ENCODE data around the gene PRRX2.

Gene PRRX2

GRCh38 chr9:129709438-129710168 lies 44.2 kb downstream of the PRRX2 start:
- H3K79me2 ChIP-seq (ENCODE audit: insufficient read depth, low read length): no peaks in the 10 kb centered on the region
- H3K36me3 ChIP-seq (ENCODE audit: insufficient read depth, low read length): no peaks in the 10 kb centered on the region
- no peak overlapping the region for H3K27ac ChIP-seq (ENCODE audit: low read depth, low read length, poor library complexity, severe bottlenecking)
- no peaks in the 10 kb centered on the region for H3K4me1 ChIP-seq (ENCODE audit: insufficient read depth, low read length, severe bottlenecking)
- no peaks in the 10 kb centered on the region for H4K20me1 ChIP-seq (ENCODE audit: insufficient read depth, low read length)
- H3F3A ChIP-seq (ENCODE audit: insufficient read depth, low read length): no peaks in the 10 kb centered on the region
- no peak overlapping the region for H2AFZ ChIP-seq (ENCODE audit: low read length)
- H3K4me2 ChIP-seq (ENCODE audit: low read length): no peak overlapping the region
- TF ChIP-seq CTCF (IDR thresholded peaks at IDR 0.05; ENCODE audit: low read length) (no peak), EZH2 (IDR thresholded peaks at IDR 0.05; ENCODE audit: borderline replicate concordance, low read length) (no peak)
- no peaks in the 10 kb centered on the region for H3K9me3 ChIP-seq (ENCODE audit: low read length)
- no peak overlapping the region for H3K9ac ChIP-seq (ENCODE audit: low read length)
- no peaks in the 10 kb centered on the region for H3K9me2 ChIP-seq (ENCODE audit: low read depth, low read length)
- no peak overlapping the region for H3K4me3 ChIP-seq (ENCODE audit: low read depth, low read length, poor library complexity, severe bottlenecking)
- H3K27me3 ChIP-seq (ENCODE audit: insufficient read depth, low read length): peaks cover 15% of the 10 kb centered on the region; the same call in 1 of the 2 replicates

- Histone ChIP-seq H3K27ac (ENCODE audit: low read depth, low read length, poor library complexity, severe bottlenecking) (no peak overlapping the region), H3K9ac (ENCODE audit: low read length) (no peak overlapping the region), H3K79me2 (ENCODE audit: insufficient read depth, low read length) (no peaks in the 10 kb centered on the region), H2AFZ (ENCODE audit: low read length) (no peak overlapping the region), H3K4me2 (ENCODE audit: low read length) (no peak overlapping the region), H3F3A (ENCODE audit: insufficient read depth, low read length) (no peaks in the 10 kb centered on the region), H3K9me3 (ENCODE audit: low read length) (no peaks in the 10 kb centered on the region), H3K27me3 (ENCODE audit: insufficient read depth, low read length) (peaks cover 15% of the 10 kb centered on the region; the same call in 1 of the 2 replicates), H3K4me3 (ENCODE audit: low read depth, low read length, poor library complexity, severe bottlenecking) (no peak overlapping the region), H3K9me2 (ENCODE audit: low read depth, low read length) (no peaks in the 10 kb centered on the region), H3K36me3 (ENCODE audit: insufficient read depth, low read length) (no peaks in the 10 kb centered on the region), H3K4me1 (ENCODE audit: insufficient read depth, low read length, severe bottlenecking) (no peaks in the 10 kb centered on the region), H4K20me1 (ENCODE audit: insufficient read depth, low read length) (no peaks in the 10 kb centered on the region)
- no peak for TF ChIP-seq CTCF (IDR thresholded peaks at IDR 0.05; ENCODE audit: low read length)
- TF ChIP-seq EZH2 (IDR thresholded peaks at IDR 0.05; ENCODE audit: borderline replicate concordance, low read length): no peak
Observed at GRCh38 chr9:129710169-129710453, 44.7 kb downstream of the PRRX2 start.

- H3K9ac ChIP-seq (ENCODE audit: low read length): no peak overlapping the region
- H3K36me3 ChIP-seq (ENCODE audit: insufficient read depth, low read length): no peaks in the 10 kb centered on the region
- H3K27me3 ChIP-seq (ENCODE audit: insufficient read depth, low read length): peaks cover 15% of the 10 kb centered on the region; the same call in 1 of the 2 replicates
- no peak for TF ChIP-seq EZH2 (IDR thresholded peaks at IDR 0.05; ENCODE audit: borderline replicate concordance, low read length)
- TF ChIP-seq CTCF (IDR thresholded peaks at IDR 0.05; ENCODE audit: low read length): no peak
- H3F3A ChIP-seq (ENCODE audit: insufficient read depth, low read length): no peaks in the 10 kb centered on the region
- H3K4me3 ChIP-seq (ENCODE audit: low read depth, low read length, poor library complexity, severe bottlenecking): no peak overlapping the region
- no peaks in the 10 kb centered on the region for H3K9me3 ChIP-seq (ENCODE audit: low read length)
- H3K4me1 ChIP-seq (ENCODE audit: insufficient read depth, low read length, severe bottlenecking): no peaks in the 10 kb centered on the region
- no peak overlapping the region for H3K27ac ChIP-seq (ENCODE audit: low read depth, low read length, poor library complexity, severe bottlenecking)
- H2AFZ ChIP-seq (ENCODE audit: low read length): no peak overlapping the region
- H3K79me2 ChIP-seq (ENCODE audit: insufficient read depth, low read length): no peaks in the 10 kb centered on the region
- H4K20me1 ChIP-seq (ENCODE audit: insufficient read depth, low read length): no peaks in the 10 kb centered on the region
- H3K4me2 ChIP-seq (ENCODE audit: low read length): no peak overlapping the region
- no peaks in the 10 kb centered on the region for H3K9me2 ChIP-seq (ENCODE audit: low read depth, low read length)
Observed at GRCh38 chr9:129712634-129713401, 47.4 kb downstream of the PRRX2 start.

All from OCI-LY1 (cell line).